ENCODE measurements around the gene GPR132. TPM values are rescaled to one million over a fixed set of nuclear protein-coding genes. Genes with fewer than 3 reads are reported as not detected.
A peak's percentile ranks its signal among the peaks of the same experiment; 100 is the strongest.

Gene GPR132
- total and polyA plus RNA-seq, 4 donors: 2.3 to 19.5 (median 5.7) TPM

DNA sequence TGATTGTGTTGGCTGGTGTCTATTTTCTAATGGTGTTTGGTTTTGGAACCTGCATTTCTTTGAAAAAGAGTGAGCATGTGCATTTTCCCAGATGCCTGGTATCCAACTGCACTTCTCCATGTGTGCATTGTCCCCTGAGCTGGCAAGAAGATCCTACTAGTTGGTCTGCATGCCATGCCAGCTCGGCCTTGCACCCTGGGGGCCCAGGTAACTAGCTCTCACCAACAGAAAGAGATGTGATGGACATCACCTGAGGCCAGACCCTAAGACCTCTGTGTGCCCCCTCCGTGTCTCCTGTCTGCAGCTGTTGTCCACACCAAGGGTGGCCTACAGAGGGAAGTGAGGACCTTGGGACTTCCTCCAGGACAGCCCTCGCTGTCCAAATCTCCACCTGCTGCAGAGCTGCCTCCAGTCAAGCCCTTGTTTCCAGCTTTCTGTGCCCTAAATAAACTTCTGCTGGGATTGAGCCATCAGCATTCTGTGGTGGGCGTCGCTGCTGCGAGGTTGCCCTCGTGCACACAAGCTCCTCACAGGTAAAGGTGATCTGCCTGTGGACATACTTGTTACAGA, 30.1 kb upstream of the GPR132 start:
- Histone ChIP-seq H3K9me3 (ENCODE audit: control insufficient read depth in 4 of 4, insufficient read depth in 3 of 4, low read length in 3 of 4) (peaks cover 0 to 3% (median 1%) of the 10 kb centered on the region in 4 donors), H3K36me3 (ENCODE audit: control insufficient read depth in 4 of 4, insufficient read depth in 4 of 4, low read length in 4 of 4) (no peaks in the 10 kb centered on the region), H3K9ac (ENCODE audit: insufficient read depth in 1 of 2, low read length in 2 of 2) (no peak overlapping the region), H3K27me3 (ENCODE audit: control insufficient read depth in 3 of 3, insufficient read depth in 3 of 3, low read length in 2 of 3) (no peaks in the 10 kb centered on the region), H3K4me1 (ENCODE audit: control insufficient read depth in 5 of 5, insufficient read depth in 5 of 5, low read length in 5 of 5) (peaks cover 0 to 23% (median 7%) of the 10 kb centered on the region in 5 donors), H3K4me3 (no peak overlapping the region), H3K27ac (ENCODE audit: low read depth in 1 of 2, low read length in 1 of 2) (no peak overlapping the region)
- DNase-seq: no peak
- TF ChIP-seq, protein P1, sequence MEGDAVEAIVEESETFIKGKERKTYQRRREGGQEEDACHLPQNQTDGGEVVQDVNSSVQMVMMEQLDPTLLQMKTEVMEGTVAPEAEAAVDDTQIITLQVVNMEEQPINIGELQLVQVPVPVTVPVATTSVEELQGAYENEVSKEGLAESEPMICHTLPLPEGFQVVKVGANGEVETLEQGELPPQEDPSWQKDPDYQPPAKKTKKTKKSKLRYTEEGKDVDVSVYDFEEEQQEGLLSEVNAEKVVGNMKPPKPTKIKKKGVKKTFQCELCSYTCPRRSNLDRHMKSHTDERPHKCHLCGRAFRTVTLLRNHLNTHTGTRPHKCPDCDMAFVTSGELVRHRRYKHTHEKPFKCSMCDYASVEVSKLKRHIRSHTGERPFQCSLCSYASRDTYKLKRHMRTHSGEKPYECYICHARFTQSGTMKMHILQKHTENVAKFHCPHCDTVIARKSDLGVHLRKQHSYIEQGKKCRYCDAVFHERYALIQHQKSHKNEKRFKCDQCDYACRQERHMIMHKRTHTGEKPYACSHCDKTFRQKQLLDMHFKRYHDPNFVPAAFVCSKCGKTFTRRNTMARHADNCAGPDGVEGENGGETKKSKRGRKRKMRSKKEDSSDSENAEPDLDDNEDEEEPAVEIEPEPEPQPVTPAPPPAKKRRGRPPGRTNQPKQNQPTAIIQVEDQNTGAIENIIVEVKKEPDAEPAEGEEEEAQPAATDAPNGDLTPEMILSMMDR (IDR thresholded peaks at IDR 0.05; ENCODE audit: control extremely low read depth, extremely low read depth): no peak
- ATAC-seq (ENCODE audit: insufficient read depth, low FRiP score): no peak
- 95% methylated on average over 7 of the region's 7 CpGs for WGBS, 2 donors

DNA sequence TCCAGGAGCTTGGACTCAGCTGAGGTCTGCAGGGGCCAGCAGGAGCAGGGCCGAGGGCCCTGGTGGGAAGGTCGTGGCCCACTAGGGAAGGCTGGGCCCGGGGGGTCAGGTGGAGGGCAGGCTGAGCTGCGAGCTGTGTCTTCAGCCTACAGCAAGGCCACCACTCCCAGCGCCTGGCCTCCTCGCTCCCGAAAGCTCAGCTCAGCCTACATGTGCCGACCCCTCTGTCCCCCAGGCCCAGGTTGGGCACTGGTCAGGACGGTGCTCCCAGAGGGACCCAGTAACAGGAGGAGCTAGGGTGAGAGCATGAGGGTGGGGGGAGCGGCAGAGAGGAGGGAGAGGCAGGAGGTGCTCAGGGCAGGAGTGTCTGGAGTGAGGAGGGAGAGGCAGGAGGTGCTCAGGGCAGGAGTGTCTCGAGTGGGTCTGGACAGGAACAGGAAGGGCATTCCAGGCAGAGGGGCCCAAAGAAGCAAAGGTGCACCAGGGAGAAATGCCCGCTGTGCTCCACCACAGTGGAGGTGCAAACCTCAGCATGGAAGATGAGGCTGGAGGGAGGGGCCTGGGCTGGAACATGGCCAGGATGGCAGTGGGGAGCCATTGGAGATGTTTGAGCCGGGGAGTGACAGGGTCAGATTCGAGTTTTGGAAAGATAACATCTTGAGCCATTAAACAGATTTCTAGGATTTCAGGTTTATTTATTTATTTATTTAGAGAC, 29.1 kb upstream of the GPR132 start:
- Histone ChIP-seq H3K4me3 (peak overlapping the region; percentile 45), H3K27ac (ENCODE audit: low read depth in 1 of 2, low read length in 1 of 2) (peak overlapping the region in 1 of 2 donors; percentile 4), H3K9me3 (ENCODE audit: control insufficient read depth in 4 of 4, insufficient read depth in 3 of 4, low read length in 3 of 4) (no peaks in the 10 kb centered on the region), H3K27me3 (ENCODE audit: control insufficient read depth in 3 of 3, insufficient read depth in 3 of 3, low read length in 2 of 3) (no peaks in the 10 kb centered on the region), H3K4me1 (ENCODE audit: control insufficient read depth in 5 of 5, insufficient read depth in 5 of 5, low read length in 5 of 5) (peaks cover 0 to 23% (median 7%) of the 10 kb centered on the region in 5 donors), H3K36me3 (ENCODE audit: control insufficient read depth in 4 of 4, insufficient read depth in 4 of 4, low read length in 4 of 4) (no peaks in the 10 kb centered on the region), H3K9ac (ENCODE audit: insufficient read depth in 1 of 2, low read length in 2 of 2) (no peak overlapping the region)
- WGBS, 2 donors: 61 to 70% methylated on average over 14 of the region's 14 CpGs
- no peak for DNase-seq
- TF ChIP-seq, protein P1 (IDR thresholded peaks at IDR 0.05; ENCODE audit: control extremely low read depth, extremely low read depth): no peak
- no peak for ATAC-seq (ENCODE audit: insufficient read depth, low FRiP score)

DNA sequence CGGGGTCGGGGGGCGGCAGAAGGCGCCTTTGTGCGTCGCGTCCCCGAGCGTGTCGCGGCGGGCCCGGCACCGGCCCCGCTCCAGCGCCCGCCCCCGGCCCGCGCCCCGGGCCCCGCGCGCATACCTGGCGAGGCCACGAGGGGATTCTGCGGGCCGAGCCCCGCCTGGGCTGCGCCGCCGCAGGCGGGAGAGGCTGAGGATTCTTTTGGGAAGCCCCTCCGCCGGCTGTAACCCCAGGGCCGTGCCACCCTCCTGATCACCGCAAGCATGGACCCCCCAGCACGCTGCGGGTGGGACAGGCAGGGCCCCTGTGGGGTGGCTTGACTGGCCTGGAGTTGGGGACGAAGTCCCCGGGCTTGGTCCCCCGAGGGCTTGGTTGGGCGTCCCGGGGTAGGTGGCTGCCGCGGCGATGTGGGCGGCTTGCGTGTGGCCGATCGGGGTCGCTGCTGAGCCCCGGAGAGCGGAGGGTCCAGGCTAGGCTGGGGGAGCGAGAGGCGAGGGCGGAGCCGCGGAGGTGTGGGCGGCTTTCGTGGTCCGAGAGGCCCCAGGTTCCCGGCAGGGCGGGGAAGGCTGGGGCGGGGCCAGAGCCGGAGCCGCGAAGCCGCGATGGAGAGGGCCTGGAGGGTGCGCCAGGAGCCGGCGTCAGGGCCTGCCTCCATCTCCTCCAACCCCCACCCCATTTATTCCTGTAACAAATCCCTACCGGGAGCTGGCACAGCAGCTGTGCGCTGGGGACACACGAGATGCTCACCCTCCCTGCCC, 28.4 kb upstream of the GPR132 start:
- Histone ChIP-seq H3K4me1 (ENCODE audit: control insufficient read depth in 5 of 5, insufficient read depth in 5 of 5, low read length in 5 of 5) (peaks cover 0 to 25% (median 7%) of the 10 kb centered on the region in 5 donors), H3K27me3 (ENCODE audit: control insufficient read depth in 3 of 3, insufficient read depth in 3 of 3, low read length in 2 of 3) (no peaks in the 10 kb centered on the region), H3K27ac (ENCODE audit: low read depth in 1 of 2, low read length in 1 of 2) (peak overlapping the region; percentile 61 to 88), H3K9ac (ENCODE audit: insufficient read depth in 1 of 2, low read length in 2 of 2) (peak overlapping the region; percentile 49), H3K36me3 (ENCODE audit: control insufficient read depth in 4 of 4, insufficient read depth in 4 of 4, low read length in 4 of 4) (no peaks in the 10 kb centered on the region), H3K4me3 (peak overlapping the region; percentile 45), H3K9me3 (ENCODE audit: control insufficient read depth in 4 of 4, insufficient read depth in 3 of 4, low read length in 3 of 4) (no peaks in the 10 kb centered on the region)
- 1% methylated on average over 63 to 76 of the region's 76 CpGs for WGBS, 2 donors
- TF ChIP-seq, protein P1 (IDR thresholded peaks at IDR 0.05; ENCODE audit: control extremely low read depth, extremely low read depth): no peak
- peak; percentile 84 to 91 (median 91) for DNase-seq
- ATAC-seq (ENCODE audit: insufficient read depth, low FRiP score): peak; percentile 50

All from lung (tissue), 12 donors.